ENCODE measurements around the gene ABCA9. TPM values are rescaled to one million over a fixed set of nuclear protein-coding genes. Genes with fewer than 3 reads are reported as not detected.

ABCA9 gene
- total and polyA plus RNA-seq, 2 of the 13 experiments (the other 11 are each of a cell fraction or from before 2014, with no cell fraction given): 0.04 TPM; not detected in 1

DNA sequence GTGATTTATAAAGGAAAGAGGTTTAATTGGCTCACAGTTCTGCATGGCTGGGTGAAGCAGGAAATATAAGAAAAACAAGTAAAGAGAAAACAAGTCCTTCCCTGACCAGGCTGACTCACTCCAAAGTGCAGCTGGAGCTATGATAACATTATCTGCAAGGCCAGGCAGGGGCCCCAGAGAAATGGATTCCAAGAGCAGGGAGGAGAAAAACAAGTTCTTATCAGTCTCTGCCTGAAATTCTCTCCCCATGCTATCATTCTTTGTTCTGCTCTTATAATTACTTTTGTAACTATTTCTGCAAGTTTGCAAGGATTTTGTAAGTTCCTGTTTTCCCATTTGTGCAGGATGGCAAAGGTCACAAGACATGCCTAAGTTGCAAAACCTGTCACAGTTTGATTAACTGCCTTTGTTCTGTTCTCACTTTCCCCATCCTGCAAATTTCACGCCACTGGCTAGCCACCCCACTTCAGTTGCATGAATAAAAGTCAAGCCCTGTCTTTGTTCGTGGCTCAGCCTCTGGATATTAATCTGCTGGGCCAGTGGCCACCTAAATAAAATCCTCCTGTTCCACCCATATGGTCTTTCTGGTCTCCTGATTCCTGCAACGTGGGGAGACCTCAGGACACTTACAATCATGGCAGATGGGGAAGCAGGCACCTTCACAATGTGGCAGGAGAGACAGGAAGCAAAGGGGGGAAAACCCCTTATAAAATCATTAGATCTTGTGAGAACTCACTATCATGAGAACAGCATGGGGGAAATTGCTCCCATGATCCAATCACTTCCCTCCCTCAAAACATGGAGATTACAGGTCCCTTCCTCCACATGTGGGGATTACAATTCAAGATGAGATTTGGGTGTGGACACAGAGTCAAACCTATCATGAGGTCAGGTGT is 13.1 kb downstream of the ABCA9 start (continued):
- TF ChIP-seq ZSCAN12 (CRISPR knock-in tag; IDR thresholded peaks at IDR 0.05) (no peak), SKI (IDR thresholded peaks at IDR 0.05; ENCODE audit: partially characterized antibody) (peak; percentile 44), ZNF850 (CRISPR knock-in tag; conservative IDR thresholded peaks at IDR 0.05) (no peak), ZFP36L2 (CRISPR knock-in tag; IDR thresholded peaks at IDR 0.05) (no peak), SP1 (IDR thresholded peaks at IDR 0.05) (no peak), SP1 (CRISPR knock-in tag; IDR thresholded peaks at IDR 0.05) (no peak), ZNF761 (CRISPR knock-in tag; conservative IDR thresholded peaks at IDR 0.05) (peak; percentile 64; the same call in 1 of the 2 replicates), MBD4 (IDR thresholded peaks at IDR 0.05; ENCODE audit: borderline replicate concordance, low read length) (peak; percentile 93), JUND (CRISPR knock-in tag; IDR thresholded peaks at IDR 0.05) (peak; percentile 83), ZSCAN21 (CRISPR knock-in tag; IDR thresholded peaks at IDR 0.05; ENCODE audit: borderline replicate concordance) (0 out of 2 replicates have a peak, but pooled peaks have one; percentile 18), TSC22D2 (CRISPR knock-in tag; IDR thresholded peaks at IDR 0.05; ENCODE audit: borderline replicate concordance) (peak; percentile 38; the same call in 1 of the 2 replicates)
- TF ChIP-seq, protein P1, sequence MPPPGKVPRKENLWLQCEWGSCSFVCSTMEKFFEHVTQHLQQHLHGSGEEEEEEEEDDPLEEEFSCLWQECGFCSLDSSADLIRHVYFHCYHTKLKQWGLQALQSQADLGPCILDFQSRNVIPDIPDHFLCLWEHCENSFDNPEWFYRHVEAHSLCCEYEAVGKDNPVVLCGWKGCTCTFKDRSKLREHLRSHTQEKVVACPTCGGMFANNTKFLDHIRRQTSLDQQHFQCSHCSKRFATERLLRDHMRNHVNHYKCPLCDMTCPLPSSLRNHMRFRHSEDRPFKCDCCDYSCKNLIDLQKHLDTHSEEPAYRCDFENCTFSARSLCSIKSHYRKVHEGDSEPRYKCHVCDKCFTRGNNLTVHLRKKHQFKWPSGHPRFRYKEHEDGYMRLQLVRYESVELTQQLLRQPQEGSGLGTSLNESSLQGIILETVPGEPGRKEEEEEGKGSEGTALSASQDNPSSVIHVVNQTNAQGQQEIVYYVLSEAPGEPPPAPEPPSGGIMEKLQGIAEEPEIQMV (CRISPR knock-in tag; IDR thresholded peaks at IDR 0.05; ENCODE audit: low read depth): no peak; the same call in 1 of the 2 replicates
- TF ChIP-seq, protein P2, sequence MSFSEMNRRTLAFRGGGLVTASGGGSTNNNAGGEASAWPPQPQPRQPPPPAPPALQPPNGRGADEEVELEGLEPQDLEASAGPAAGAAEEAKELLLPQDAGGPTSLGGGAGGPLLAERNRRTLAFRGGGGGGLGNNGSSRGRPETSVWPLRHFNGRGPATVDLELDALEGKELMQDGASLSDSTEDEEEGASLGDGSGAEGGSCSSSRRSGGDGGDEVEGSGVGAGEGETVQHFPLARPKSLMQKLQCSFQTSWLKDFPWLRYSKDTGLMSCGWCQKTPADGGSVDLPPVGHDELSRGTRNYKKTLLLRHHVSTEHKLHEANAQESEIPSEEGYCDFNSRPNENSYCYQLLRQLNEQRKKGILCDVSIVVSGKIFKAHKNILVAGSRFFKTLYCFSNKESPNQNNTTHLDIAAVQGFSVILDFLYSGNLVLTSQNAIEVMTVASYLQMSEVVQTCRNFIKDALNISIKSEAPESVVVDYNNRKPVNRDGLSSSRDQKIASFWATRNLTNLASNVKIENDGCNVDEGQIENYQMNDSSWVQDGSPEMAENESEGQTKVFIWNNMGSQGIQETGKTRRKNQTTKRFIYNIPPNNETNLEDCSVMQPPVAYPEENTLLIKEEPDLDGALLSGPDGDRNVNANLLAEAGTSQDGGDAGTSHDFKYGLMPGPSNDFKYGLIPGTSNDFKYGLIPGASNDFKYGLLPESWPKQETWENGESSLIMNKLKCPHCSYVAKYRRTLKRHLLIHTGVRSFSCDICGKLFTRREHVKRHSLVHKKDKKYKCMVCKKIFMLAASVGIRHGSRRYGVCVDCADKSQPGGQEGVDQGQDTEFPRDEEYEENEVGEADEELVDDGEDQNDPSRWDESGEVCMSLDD (CRISPR knock-in tag; IDR thresholded peaks at IDR 0.05; ENCODE audit: borderline replicate concordance): peak; percentile 84; the same call in 1 of the 2 replicates
- TF ChIP-seq, protein P3, sequence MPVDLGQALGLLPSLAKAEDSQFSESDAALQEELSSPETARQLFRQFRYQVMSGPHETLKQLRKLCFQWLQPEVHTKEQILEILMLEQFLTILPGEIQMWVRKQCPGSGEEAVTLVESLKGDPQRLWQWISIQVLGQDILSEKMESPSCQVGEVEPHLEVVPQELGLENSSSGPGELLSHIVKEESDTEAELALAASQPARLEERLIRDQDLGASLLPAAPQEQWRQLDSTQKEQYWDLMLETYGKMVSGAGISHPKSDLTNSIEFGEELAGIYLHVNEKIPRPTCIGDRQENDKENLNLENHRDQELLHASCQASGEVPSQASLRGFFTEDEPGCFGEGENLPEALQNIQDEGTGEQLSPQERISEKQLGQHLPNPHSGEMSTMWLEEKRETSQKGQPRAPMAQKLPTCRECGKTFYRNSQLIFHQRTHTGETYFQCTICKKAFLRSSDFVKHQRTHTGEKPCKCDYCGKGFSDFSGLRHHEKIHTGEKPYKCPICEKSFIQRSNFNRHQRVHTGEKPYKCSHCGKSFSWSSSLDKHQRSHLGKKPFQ (CRISPR knock-in tag; IDR thresholded peaks at IDR 0.05; ENCODE audit: insufficient replicate concordance): peak; percentile 77
